Measurements from ENCODE around the gene ZNF747. TPM values are rescaled to one million over a fixed set of nuclear protein-coding genes. Genes with fewer than 3 reads are reported as not detected.
A peak's percentile ranks its signal among the peaks of the same experiment; 100 is the strongest.
"Not testable (repeated sequence)": the region's sequence is repeated elsewhere in the genome, so short reads cannot be mapped to it uniquely, and the experiment has no call there.

ZNF747 gene
- total RNA-seq, 1 donor from 2014 or later, result 19.6 TPM

DNA sequence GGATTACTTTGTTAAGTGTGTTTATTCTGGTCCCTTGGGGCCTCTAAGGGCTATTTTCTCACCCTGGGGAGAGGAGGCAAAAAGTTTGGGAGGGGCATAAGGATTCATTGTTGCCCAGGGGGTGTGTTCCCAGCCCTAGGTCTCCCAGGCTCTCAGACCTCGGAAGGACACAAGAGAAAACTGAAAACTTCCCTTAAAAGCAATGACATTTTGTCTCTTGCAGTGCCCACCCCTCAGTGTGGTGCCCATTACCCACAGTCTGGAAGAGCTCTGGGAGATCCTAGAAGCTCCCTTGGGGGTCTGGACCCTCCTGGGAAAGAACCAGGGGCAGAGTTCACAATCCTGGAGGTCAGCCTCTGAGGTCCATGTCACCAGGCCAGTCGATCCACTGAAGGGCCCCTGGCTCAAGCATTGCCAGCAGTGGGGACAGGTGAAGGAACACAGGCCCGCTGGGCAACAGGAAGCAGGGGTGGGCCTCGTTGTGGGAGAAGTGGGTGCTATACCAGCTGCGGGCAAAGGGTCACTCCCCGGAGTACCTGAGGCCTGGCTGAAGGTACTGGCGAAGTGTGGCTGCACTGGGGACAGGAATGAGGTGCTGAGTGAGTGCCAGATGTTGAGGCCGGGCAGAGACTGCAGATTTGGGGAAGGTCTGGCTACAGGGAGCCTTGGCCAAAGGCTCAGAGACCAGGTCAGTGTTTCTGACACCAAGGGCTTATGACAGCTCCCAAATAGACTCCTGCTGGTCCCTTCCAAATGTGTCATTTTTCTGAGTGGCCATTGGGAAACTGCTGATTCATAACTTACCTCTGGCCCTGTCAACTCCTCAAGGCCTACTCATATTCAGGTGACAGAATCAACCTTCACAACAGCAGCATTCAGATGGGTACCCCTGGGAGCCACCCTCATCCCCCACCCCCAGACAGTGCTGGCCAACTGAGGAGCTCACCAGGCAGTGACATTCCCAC lies 4.6 kb upstream of the ZNF747 start:
- no peaks in the 10 kb centered on the region for H3K9me3 ChIP-seq
- intact Hi-C loops (cut with DNase I), result no loop called here
- no peak for DNase-seq (ENCODE audit: low spot score in 2 of 2)
- H3K27me3 ChIP-seq, result no peaks in the 10 kb centered on the region
- no peak overlapping the region for H3K27ac ChIP-seq
- peaks cover 1 to 6% of the 10 kb centered on the region in 2 donors for H3K4me1 ChIP-seq
- H3K4me3 ChIP-seq, result no peak overlapping the region
- H3K36me3 ChIP-seq, result no peaks in the 10 kb centered on the region
- TF ChIP-seq, protein P1, sequence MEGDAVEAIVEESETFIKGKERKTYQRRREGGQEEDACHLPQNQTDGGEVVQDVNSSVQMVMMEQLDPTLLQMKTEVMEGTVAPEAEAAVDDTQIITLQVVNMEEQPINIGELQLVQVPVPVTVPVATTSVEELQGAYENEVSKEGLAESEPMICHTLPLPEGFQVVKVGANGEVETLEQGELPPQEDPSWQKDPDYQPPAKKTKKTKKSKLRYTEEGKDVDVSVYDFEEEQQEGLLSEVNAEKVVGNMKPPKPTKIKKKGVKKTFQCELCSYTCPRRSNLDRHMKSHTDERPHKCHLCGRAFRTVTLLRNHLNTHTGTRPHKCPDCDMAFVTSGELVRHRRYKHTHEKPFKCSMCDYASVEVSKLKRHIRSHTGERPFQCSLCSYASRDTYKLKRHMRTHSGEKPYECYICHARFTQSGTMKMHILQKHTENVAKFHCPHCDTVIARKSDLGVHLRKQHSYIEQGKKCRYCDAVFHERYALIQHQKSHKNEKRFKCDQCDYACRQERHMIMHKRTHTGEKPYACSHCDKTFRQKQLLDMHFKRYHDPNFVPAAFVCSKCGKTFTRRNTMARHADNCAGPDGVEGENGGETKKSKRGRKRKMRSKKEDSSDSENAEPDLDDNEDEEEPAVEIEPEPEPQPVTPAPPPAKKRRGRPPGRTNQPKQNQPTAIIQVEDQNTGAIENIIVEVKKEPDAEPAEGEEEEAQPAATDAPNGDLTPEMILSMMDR (IDR thresholded peaks at IDR 0.05), result no peak

DNA sequence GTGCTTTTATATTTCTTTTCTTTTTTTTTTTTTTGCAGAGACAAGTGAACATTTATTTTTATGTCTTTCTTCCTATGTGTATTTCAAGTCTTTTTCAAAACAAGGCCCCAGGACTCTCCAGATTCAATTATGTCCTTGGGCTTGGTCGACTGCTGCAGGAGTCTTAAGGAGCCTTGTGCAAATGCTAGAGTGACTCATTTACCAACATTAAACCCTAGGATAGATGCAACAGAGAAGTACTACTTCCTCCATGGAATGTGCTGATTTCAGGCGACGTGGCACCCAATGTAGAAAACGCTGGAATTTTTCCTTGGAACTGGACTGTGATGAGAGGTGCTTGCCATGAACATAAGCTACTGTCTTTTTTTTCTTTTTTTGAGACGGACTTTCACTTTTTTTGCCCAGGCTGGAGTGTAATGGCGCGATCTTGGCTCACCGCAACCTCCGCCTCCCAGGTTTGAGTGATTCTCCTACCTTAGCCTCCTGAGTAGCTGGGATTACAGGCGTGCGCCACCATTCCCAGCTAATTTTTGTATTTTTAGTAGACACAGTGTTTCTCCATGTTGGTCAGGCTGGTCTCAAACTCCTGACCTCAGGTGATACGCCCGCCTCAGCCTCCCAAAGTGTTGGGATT lies 1.9 kb upstream of the ZNF747 start:
- H3K27me3 ChIP-seq; intact Hi-C loops (cut with DNase I); H3K9me3 ChIP-seq; DNase-seq (ENCODE audit: low spot score in 2 of 2); H3K4me3 ChIP-seq: not testable (repeated sequence)
- Histone ChIP-seq H3K27ac (peak overlapping the region in 1 of 2 donors; percentile 86), H3K4me1 (peaks cover 11 to 12% of the 10 kb centered on the region in 2 donors), H3K36me3 (peaks cover 13 to 15% of the 10 kb centered on the region in 2 donors)

DNA sequence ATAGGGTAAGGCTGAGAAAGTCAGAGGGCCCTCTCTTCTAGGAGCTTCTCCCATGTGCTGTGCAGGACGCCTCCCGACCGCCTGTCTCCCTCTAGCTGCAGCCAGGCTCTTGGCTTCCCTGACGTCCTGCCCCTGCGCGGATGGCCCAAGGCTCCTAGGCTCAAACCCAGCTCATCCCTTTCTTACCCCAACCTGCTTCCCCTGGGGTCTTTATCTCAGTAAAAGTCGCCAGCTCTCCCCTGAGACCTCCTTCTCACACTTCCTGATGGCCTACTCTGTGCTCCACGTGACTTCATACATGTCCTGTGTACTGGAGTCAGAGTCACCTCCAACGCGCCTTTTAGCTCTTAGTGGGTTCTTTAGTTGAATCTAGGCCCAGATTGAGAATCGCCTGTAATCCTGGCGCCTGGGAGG lies 1.1 kb upstream of the ZNF747 start:
- intact Hi-C loops (cut with DNase I), result loop anchor here (1.0 to 2.0 kb wide), 5 partner anchors 35 to 123 kb away; partner anchors contain the start of genes DCTPP1, FBRS, SEPHS2 and ZNF688
- Histone ChIP-seq H3K9me3 (no peaks in the 10 kb centered on the region), H3K36me3 (peaks cover 16 to 18% of the 10 kb centered on the region in 2 donors), H3K27me3 (no peaks in the 10 kb centered on the region), H3K4me1 (peaks cover 11 to 12% of the 10 kb centered on the region in 2 donors), H3K27ac (peak overlapping the region; percentile 86 to 96), H3K4me3 (peak overlapping the region; percentile 69 to 93)
- TF ChIP-seq, protein P1 (IDR thresholded peaks at IDR 0.05), result peak; percentile 36 to 52 (median 43)
- peak in 1 of 2 donors; percentile 75 for DNase-seq (ENCODE audit: low spot score in 2 of 2)

DNA sequence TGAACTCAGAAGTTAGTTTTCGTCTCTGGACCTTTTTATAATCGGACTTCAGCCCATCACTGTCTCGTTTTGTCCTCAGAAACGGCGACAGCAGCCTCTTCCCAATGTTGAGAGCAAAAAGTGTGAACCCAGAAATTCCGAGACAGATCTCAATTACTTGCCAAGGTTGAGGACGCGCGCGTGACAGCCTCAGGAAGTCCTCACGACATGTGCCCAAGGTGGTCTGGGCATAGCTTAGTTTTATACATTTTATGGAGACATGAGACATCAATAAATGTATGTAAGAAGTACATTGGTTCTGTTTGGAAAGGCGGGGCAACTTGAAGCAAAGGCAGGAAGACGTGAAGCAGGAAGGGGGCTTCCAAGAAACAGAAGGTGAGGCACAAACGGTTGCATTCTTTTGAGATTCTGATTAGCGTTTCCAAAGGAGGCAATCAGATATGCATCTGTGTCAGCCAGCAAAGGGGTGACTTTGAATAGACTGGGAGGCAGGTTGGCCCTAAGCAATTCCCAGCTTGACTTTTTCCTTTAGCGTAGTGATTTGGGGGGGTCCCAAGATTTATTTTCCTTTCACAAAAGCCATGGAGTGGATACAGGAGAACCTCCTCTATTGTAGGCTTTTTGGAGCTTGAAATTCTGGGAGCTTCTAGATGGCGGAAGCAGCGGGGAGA lies 583 bp upstream of the ZNF747 start:
- Histone ChIP-seq H3K27me3 (no peaks in the 10 kb centered on the region), H3K4me1 (peaks cover 11 to 12% of the 10 kb centered on the region in 2 donors), H3K36me3 (peaks cover 18 to 19% of the 10 kb centered on the region in 2 donors), H3K9me3 (no peaks in the 10 kb centered on the region), H3K4me3 (peak overlapping the region; percentile 69 to 93), H3K27ac (peak overlapping the region; percentile 86 to 96)
- TF ChIP-seq, protein P1 (IDR thresholded peaks at IDR 0.05), result no peak
- no peak for DNase-seq (ENCODE audit: low spot score in 2 of 2)
- intact Hi-C loops (cut with DNase I), result loop anchor here (1.0 to 2.0 kb wide), 5 partner anchors 36 to 124 kb away; partner anchors contain the start of genes DCTPP1, FBRS, SEPHS2 and ZNF688

DNA sequence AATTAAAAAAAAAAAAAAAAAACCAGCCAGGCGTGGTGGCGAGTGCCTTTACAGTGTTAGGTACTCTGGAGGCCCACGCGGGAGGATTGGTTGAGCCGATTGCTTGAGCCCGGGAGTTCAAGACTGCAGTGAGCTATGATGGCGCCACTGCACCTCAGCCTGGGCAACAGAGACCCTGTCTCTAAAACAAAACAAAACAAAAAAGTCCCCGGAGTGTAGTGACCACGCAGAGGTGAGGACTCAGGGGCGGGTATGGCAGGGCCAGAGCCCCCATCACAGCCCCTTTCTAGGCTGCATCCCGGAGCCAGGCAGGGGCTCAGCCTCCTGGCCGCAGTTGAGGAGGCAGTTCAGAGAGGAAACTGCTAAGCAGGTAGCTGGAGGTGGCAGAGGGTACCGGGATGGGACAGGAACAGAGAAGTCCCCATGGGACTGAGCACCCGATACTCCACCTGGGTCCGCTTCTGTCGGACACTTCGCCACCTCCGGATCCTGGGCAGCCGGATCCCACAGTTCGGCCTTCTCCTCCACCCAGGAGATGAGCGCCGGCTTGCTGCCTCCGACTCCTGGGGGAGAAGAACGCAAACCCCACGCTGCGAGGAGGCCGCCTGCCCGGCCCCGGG lies 800 bp downstream of the ZNF747 start:
- Histone ChIP-seq H3K27me3 (no peaks in the 10 kb centered on the region), H3K4me1 (peaks cover 11 to 12% of the 10 kb centered on the region in 2 donors), H3K9me3 (no peaks in the 10 kb centered on the region), H3K36me3 (peaks cover 18 to 19% of the 10 kb centered on the region in 2 donors), H3K27ac (peak overlapping the region; percentile 86 to 96), H3K4me3 (peak overlapping the region; percentile 69 to 93)
- TF ChIP-seq, protein P1 (IDR thresholded peaks at IDR 0.05), result no peak
- DNase-seq (ENCODE audit: low spot score in 2 of 2), result no peak
- intact Hi-C loops (cut with DNase I), result loop anchor here (1.0 to 5.0 kb wide), 6 partner anchors 24 to 125 kb away; partner anchors contain the start of genes DCTPP1, FBRS, SEPHS2 and ZNF688
